ENCODE data around the gene WDR86. TPM values are rescaled to one million over a fixed set of nuclear protein-coding genes. Genes with fewer than 3 reads are reported as not detected.

Gene WDR86
- polyA plus RNA-seq, 1 donor from 2014 or later: 46.2 TPM

DNA sequence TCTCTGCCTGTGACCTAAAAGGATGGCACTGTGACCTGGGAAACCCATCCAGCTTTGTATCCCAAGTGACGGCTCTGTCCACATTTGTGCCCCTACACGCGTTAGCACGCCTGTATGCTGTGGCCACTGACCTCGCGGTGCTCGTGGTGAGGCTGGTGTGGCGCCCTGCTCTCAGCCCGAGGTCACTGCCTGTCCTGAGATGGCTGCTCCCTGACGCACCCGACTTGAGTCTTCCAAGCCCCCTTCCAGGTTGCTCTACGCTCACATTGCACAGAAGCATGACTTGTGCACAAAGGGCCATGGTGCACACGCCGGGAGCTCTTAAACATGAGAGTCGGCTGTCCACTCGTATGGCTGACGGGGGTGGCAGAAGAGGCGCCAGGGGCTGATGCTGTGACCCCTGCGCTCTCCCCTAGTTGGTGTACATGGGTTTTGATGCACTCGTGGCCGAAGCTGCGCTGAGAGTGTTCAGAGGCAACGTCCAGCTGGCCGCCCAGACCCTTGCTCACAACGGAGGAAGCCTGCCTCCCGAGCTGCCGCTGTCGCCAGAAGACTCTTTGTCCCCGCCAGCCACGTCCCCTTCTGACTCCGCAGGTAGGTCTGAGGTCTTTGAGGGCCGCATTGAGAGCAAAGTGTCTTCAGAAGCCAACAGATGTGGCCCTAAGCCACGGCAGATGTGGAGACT lies 33.5 kb downstream of the WDR86 start:
- H3K4me2 ChIP-seq (ENCODE audit: low read length): no peak overlapping the region
- no peak overlapping the region for H3K27ac ChIP-seq (ENCODE audit: low read length)
- no peaks in the 10 kb centered on the region for H3K9me3 ChIP-seq (ENCODE audit: low read length)
- H3K4me3 ChIP-seq (ENCODE audit: low read length): no peak overlapping the region
- no peaks in the 10 kb centered on the region for H3K79me2 ChIP-seq (replicated peaks; ENCODE audit: insufficient read depth, low read length)
- TF ChIP-seq SMC3 (conservative IDR thresholded peaks at IDR 0.05; ENCODE audit: poor library complexity) (no peak), TAF1 (IDR thresholded peaks at IDR 0.05; ENCODE audit: low read depth) (no peak), REST (IDR thresholded peaks at IDR 0.05; ENCODE audit: borderline replicate concordance) (no peak), EP300 (conservative IDR thresholded peaks at IDR 0.05; ENCODE audit: poor library complexity, severe bottlenecking) (no peak)
- H3K9ac ChIP-seq (ENCODE audit: low read length): no peak overlapping the region
- H2AFZ ChIP-seq (ENCODE audit: low read depth, low read length): no peak overlapping the region
- H4K20me1 ChIP-seq (ENCODE audit: insufficient read depth): no peaks in the 10 kb centered on the region
- H3K27me3 ChIP-seq (ENCODE audit: insufficient read depth, low read depth, low read length): peaks cover 4% of the 10 kb centered on the region
- no peaks in the 10 kb centered on the region for H3K9me2 ChIP-seq (ENCODE audit: insufficient read depth, low read length)
- H3F3A ChIP-seq (ENCODE audit: insufficient read depth, low read length, poor library complexity, severe bottlenecking): no peaks in the 10 kb centered on the region
- H3K36me3 ChIP-seq (ENCODE audit: insufficient read depth, low read length): no peaks in the 10 kb centered on the region

DNA sequence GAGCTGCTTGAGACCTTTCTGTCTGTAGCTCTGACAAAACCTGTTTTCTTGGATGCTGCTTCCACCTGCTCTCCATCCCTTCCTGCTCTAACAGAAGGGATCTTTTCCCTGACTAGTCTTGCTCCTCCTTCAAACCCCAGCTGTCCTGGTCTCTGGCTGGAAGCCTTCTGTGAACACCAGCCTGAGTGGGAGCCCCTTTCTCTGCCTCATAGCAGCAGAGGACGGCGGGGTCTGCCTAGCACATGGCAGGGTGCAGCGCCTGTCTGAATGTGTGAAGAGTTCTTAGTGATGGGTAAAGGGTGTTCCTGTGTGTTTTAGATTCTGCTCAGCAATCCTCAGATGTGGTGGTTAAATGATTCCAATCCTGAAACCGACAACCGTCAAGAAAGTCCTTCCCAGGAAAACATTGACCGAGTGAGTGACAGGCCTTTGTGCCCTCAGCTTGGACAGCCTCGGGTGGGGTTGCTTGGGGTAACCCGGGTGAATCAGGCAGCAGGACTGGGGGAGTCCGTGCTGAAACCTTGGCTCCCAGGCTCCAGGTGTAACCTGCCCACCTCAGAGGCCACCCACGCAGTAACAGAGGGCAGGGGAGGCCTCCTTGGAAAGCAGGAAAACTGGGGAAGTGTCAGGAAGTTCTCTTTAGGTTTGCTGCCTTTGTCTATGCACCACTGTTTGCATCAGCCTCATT lies 34.2 kb downstream of the WDR86 start:
- Histone ChIP-seq H3K36me3 (ENCODE audit: insufficient read depth, low read length) (no peaks in the 10 kb centered on the region), H3K9me3 (ENCODE audit: low read length) (no peaks in the 10 kb centered on the region), H3K79me2 (replicated peaks; ENCODE audit: insufficient read depth, low read length) (no peaks in the 10 kb centered on the region), H3K9ac (ENCODE audit: low read length) (no peak overlapping the region), H4K20me1 (ENCODE audit: insufficient read depth) (no peaks in the 10 kb centered on the region), H3K4me3 (ENCODE audit: low read length) (no peak overlapping the region), H3K4me2 (ENCODE audit: low read length) (no peak overlapping the region), H3K27ac (ENCODE audit: low read length) (no peak overlapping the region), H3F3A (ENCODE audit: insufficient read depth, low read length, poor library complexity, severe bottlenecking) (no peaks in the 10 kb centered on the region), H3K9me2 (ENCODE audit: insufficient read depth, low read length) (no peaks in the 10 kb centered on the region), H2AFZ (ENCODE audit: low read depth, low read length) (no peak overlapping the region), H3K27me3 (ENCODE audit: insufficient read depth, low read depth, low read length) (no peaks in the 10 kb centered on the region)
- TF ChIP-seq POLR2AphosphoS5 (IDR thresholded peaks at IDR 0.05): no peak
- no peak for TF ChIP-seq MXI1 (conservative IDR thresholded peaks at IDR 0.05; ENCODE audit: poor library complexity, severe bottlenecking)
- TF ChIP-seq RAD21 (conservative IDR thresholded peaks at IDR 0.05): no peak
- TF ChIP-seq EP300 (conservative IDR thresholded peaks at IDR 0.05; ENCODE audit: poor library complexity, severe bottlenecking): no peak
- TF ChIP-seq TAF1 (IDR thresholded peaks at IDR 0.05; ENCODE audit: low read depth): no peak

- H3F3A ChIP-seq (ENCODE audit: insufficient read depth, low read length, poor library complexity, severe bottlenecking): no peaks in the 10 kb centered on the region
- no peaks in the 10 kb centered on the region for H3K79me2 ChIP-seq (replicated peaks; ENCODE audit: insufficient read depth, low read length)
- H3K27me3 ChIP-seq (ENCODE audit: insufficient read depth, low read depth, low read length): no peaks in the 10 kb centered on the region
- no peak overlapping the region for H3K4me3 ChIP-seq (ENCODE audit: low read length)
- no peaks in the 10 kb centered on the region for H3K36me3 ChIP-seq (ENCODE audit: insufficient read depth, low read length)
- no peak overlapping the region for H3K9ac ChIP-seq (ENCODE audit: low read length)
- H3K9me3 ChIP-seq (ENCODE audit: low read length): no peaks in the 10 kb centered on the region
- no peak overlapping the region for H2AFZ ChIP-seq (ENCODE audit: low read depth, low read length)
- H3K4me2 ChIP-seq (ENCODE audit: low read length): no peak overlapping the region
- no peak overlapping the region for H3K27ac ChIP-seq (ENCODE audit: low read length)
- H3K9me2 ChIP-seq (ENCODE audit: insufficient read depth, low read length): no peaks in the 10 kb centered on the region
- TF ChIP-seq RAD21 (conservative IDR thresholded peaks at IDR 0.05): no peak
- no peak for TF ChIP-seq CTCF (IDR thresholded peaks at IDR 0.05; ENCODE audit: poor library complexity, severe bottlenecking)
- no peak for TF ChIP-seq EP300 (conservative IDR thresholded peaks at IDR 0.05; ENCODE audit: poor library complexity, severe bottlenecking)
- no peak for TF ChIP-seq MXI1 (conservative IDR thresholded peaks at IDR 0.05; ENCODE audit: poor library complexity, severe bottlenecking)
- no peak for TF ChIP-seq REST (IDR thresholded peaks at IDR 0.05; ENCODE audit: borderline replicate concordance)
- H4K20me1 ChIP-seq (ENCODE audit: insufficient read depth): no peaks in the 10 kb centered on the region
Observed at GRCh38 chr7:151374726-151375125, 35.1 kb downstream of the WDR86 start.

Measured in neural cell (in vitro differentiated cells).